ENCODE measurements around the gene DCAF15.
A peak's percentile ranks its signal among the peaks of the same experiment; 100 is the strongest.

DCAF15 gene

DNA sequence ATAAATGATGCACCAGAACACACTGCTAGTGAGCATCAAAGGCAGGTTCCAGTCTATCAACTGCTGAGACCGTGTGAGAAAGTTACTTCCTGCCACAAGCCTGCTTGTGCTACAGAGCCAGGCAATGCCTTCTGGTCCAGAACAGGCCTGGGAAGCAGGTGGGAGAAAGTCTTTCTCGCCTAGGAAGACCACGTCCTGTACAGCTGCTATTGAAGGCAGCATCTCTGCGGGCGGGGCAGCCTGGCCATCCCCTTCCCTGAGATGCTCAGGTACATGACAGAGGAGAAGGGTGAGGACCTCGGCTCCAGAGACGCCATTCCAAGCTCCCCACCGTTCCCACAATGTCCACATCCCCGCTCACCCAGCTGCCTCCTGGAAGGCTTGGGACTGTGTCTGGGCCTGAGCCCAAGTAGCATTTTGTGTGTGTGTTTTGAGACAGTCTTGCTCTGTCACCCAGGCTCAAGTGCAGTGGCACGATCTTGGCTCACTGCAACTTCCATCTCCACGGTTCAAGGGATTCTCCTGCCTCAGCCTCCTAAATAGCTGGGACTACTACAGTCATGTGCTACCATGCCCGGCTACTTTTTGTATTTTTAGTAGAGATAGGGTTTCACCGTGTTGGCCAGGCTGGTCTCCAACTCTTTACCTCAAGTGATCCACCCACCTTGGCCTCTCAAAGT is 50.4 kb downstream of the DCAF15 start:
- TF ChIP-seq TCF12 (IDR thresholded peaks at IDR 0.05; ENCODE audit: low read depth) (no peak), ZBTB7A (IDR thresholded peaks at IDR 0.05; ENCODE audit: low read depth) (no peak), EGR1 (IDR thresholded peaks at IDR 0.05) (no peak), TEAD4 (IDR thresholded peaks at IDR 0.05) (no peak), YY1 (IDR thresholded peaks at IDR 0.05; ENCODE audit: low read depth) (no peak), RAD21 (IDR thresholded peaks at IDR 0.05; ENCODE audit: low read depth) (no peak), TAF1 (IDR thresholded peaks at IDR 0.05; ENCODE audit: low read depth) (no peak), FOXM1 (IDR thresholded peaks at IDR 0.05; ENCODE audit: borderline replicate concordance, low read depth) (no peak), CEBPB (IDR thresholded peaks at IDR 0.05) (no peak), CREB1 (IDR thresholded peaks at IDR 0.05; ENCODE audit: low read depth) (no peak), EP300 (IDR thresholded peaks at IDR 0.05; ENCODE audit: borderline replicate concordance) (no peak)
- TF ChIP-seq, protein P1, sequence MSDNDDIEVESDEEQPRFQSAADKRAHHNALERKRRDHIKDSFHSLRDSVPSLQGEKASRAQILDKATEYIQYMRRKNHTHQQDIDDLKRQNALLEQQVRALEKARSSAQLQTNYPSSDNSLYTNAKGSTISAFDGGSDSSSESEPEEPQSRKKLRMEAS (IDR thresholded peaks at IDR 0.05), result no peak
- TF ChIP-seq, protein P2, sequence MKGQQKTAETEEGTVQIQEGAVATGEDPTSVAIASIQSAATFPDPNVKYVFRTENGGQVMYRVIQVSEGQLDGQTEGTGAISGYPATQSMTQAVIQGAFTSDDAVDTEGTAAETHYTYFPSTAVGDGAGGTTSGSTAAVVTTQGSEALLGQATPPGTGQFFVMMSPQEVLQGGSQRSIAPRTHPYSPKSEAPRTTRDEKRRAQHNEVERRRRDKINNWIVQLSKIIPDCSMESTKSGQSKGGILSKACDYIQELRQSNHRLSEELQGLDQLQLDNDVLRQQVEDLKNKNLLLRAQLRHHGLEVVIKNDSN (IDR thresholded peaks at IDR 0.05), result no peak
- TF ChIP-seq, protein P3, sequence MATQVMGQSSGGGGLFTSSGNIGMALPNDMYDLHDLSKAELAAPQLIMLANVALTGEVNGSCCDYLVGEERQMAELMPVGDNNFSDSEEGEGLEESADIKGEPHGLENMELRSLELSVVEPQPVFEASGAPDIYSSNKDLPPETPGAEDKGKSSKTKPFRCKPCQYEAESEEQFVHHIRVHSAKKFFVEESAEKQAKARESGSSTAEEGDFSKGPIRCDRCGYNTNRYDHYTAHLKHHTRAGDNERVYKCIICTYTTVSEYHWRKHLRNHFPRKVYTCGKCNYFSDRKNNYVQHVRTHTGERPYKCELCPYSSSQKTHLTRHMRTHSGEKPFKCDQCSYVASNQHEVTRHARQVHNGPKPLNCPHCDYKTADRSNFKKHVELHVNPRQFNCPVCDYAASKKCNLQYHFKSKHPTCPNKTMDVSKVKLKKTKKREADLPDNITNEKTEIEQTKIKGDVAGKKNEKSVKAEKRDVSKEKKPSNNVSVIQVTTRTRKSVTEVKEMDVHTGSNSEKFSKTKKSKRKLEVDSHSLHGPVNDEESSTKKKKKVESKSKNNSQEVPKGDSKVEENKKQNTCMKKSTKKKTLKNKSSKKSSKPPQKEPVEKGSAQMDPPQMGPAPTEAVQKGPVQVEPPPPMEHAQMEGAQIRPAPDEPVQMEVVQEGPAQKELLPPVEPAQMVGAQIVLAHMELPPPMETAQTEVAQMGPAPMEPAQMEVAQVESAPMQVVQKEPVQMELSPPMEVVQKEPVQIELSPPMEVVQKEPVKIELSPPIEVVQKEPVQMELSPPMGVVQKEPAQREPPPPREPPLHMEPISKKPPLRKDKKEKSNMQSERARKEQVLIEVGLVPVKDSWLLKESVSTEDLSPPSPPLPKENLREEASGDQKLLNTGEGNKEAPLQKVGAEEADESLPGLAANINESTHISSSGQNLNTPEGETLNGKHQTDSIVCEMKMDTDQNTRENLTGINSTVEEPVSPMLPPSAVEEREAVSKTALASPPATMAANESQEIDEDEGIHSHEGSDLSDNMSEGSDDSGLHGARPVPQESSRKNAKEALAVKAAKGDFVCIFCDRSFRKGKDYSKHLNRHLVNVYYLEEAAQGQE (IDR thresholded peaks at IDR 0.05; ENCODE audit: low read depth), result no peak

DNA sequence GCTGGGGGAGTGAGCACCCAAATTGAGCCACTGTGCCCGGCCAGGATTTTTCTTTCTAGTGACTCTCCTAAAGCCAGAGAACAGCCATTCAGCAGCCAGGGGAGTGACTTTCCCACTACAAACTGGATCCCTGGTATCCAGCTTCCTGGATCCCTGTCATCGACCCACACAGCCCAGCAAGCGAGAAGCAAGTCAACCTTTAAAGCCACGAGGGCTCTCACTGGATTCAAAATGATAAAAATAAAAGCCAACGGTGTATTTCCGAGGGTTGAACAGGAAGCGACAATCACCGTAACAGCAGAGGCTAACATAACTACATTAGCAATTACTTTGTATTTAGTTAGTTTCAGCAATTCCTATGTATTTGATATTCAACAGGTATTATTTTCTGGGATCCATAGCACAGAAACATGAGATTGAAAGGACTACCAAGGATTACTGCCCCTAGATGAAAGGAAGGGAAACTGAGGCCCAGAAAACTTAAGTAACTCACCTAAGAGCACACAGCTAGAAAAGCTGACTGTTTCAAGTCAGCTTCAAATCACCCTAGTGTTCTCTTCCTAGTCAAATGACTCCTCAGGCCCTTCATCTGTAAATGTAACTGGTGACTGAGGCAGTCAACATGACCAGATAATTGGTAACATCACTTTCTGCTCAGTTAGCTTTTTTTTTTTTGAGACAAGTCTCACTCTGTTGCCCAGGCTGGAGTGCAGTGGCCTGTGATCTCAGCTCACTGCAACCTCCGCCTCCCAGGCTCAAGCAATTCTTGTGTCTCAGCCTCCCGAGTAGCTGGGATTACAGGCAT is 51.1 kb downstream of the DCAF15 start:
- TF ChIP-seq RAD21 (IDR thresholded peaks at IDR 0.05; ENCODE audit: low read depth), result no peak
- TF ChIP-seq EGR1 (IDR thresholded peaks at IDR 0.05), result no peak
- no peak for TF ChIP-seq TAF1 (IDR thresholded peaks at IDR 0.05; ENCODE audit: low read depth)
- no peak for TF ChIP-seq CREB1 (IDR thresholded peaks at IDR 0.05; ENCODE audit: low read depth)
- TF ChIP-seq TCF12 (IDR thresholded peaks at IDR 0.05; ENCODE audit: low read depth), result no peak
- no peak for TF ChIP-seq ZBTB7A (IDR thresholded peaks at IDR 0.05; ENCODE audit: low read depth)
- TF ChIP-seq TEAD4 (IDR thresholded peaks at IDR 0.05), result no peak
- TF ChIP-seq, protein P3 (IDR thresholded peaks at IDR 0.05; ENCODE audit: low read depth), result no peak
- TF ChIP-seq EP300 (IDR thresholded peaks at IDR 0.05; ENCODE audit: borderline replicate concordance), result no peak
- TF ChIP-seq YY1 (IDR thresholded peaks at IDR 0.05; ENCODE audit: low read depth), result no peak
- no peak for TF ChIP-seq FOXM1 (IDR thresholded peaks at IDR 0.05; ENCODE audit: borderline replicate concordance, low read depth)
- no peak for TF ChIP-seq CEBPB (IDR thresholded peaks at IDR 0.05)

DNA sequence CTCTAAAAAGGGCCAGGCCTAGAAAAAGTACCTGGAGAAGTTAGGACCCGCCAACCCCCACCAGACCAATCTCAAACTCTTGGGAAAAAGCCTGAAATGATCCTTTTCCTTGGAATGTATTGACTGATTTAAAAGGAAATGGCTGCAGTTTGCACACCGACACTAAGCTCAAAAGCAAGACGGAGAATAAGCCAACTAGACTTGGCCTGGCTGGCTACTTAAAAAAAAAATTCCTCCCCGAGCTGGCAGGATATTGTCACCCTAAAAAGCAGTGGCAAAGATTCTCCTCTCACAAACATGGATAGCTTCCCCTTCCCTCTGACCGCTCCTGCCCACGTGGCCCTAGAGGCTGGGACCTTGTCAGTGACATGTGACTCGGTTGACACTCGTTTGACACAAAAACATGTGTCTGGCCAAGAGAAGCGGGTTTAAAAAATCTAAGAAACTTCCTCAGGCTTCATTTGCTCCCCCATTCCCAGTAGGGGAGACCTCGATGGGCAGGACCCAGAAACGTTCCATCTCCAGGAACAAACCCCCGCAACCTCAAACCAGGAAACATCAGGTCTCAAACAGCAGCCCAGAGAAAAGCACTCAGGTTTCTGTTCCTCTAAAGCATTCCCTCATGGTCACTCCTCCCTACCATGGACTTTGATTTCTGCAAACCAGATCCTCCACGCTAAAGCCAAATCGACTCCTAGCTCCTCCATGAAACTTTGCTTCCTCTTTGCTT is 52.5 kb downstream of the DCAF15 start:
- TF ChIP-seq NFIC (IDR thresholded peaks at IDR 0.05), result no peak
- no peak for TF ChIP-seq TAF1 (IDR thresholded peaks at IDR 0.05; ENCODE audit: low read depth)
- no peak for TF ChIP-seq CREB1 (IDR thresholded peaks at IDR 0.05; ENCODE audit: low read depth)
- no peak for TF ChIP-seq EGR1 (IDR thresholded peaks at IDR 0.05)
- TF ChIP-seq FOXM1 (IDR thresholded peaks at IDR 0.05; ENCODE audit: borderline replicate concordance, low read depth), result no peak
- TF ChIP-seq ZBTB7A (IDR thresholded peaks at IDR 0.05; ENCODE audit: low read depth), result no peak
- no peak for TF ChIP-seq RAD21 (IDR thresholded peaks at IDR 0.05; ENCODE audit: low read depth)
- TF ChIP-seq CEBPB (IDR thresholded peaks at IDR 0.05), result no peak
- no peak for TF ChIP-seq EP300 (IDR thresholded peaks at IDR 0.05; ENCODE audit: borderline replicate concordance)
- TF ChIP-seq TEAD4 (IDR thresholded peaks at IDR 0.05), result no peak
- TF ChIP-seq, protein P1 (IDR thresholded peaks at IDR 0.05), result no peak
- TF ChIP-seq, protein P2 (IDR thresholded peaks at IDR 0.05), result no peak

DNA sequence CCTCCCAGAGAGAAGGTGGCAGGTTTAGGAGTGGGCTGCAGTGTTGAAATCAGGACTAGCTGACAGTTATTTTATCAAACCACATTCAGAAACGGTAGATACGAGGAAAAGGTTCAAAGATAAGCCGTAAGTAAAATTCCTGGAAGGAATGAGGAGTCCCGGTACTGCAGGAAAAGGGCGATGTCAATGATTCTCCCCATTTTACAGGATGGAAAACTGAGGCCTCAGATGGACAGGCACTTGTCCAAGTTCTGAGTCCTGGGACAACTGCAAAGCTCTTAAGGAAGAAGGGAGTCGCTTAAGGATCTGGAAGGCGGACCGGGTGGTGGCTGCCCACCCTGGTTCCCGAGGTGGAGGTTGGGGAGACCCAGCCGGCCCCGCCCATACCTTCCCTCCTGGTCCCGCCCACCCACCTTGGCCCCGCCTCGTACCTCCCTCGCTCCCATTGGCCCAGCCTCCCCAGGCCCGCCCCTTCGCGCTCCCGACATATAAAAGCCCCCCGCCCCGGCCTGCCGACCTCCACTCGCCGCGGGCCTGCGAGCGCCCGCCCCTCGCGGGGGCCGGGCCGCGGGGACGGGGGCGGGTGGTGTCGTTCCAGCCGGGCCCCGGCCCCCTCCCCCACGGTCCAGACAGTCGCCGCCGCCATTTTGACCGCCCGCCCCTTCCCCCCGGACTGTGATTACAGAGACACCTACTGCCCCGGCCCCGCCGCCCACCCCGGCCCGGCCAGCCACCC is 53.2 kb downstream of the DCAF15 start:
- 0 out of 2 replicates have a peak, but pooled peaks have one; percentile 45 for TF ChIP-seq EGR1 (IDR thresholded peaks at IDR 0.05)
- TF ChIP-seq CREB1 (IDR thresholded peaks at IDR 0.05; ENCODE audit: low read depth), result no peak
